ENCODE results near the gene BANK1.

DNA sequence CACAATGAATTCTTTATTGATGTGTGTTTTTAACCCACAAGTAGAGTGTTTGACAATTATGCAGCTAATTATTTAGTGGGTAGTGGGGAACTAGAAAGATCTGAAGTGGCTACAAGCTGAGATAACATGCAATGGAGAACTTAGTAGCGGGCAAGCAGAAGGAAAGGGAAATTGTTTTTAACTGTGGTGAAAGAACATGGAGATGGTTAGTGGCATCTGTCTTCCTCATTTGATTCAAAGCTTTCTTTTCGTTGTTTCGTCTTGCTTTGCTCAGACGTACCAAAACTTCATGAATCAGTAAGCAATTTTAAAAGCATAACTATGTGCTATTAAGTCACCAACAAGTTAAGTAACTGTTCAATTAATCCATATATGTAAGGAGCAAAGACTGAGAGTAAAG lies 169.9 kb downstream of the BANK1 start:
- TF ChIP-seq EP300 (IDR thresholded peaks at IDR 0.05; ENCODE audit: borderline replicate concordance) (no peak), YY1 (IDR thresholded peaks at IDR 0.05; ENCODE audit: low read depth) (no peak), CEBPB (IDR thresholded peaks at IDR 0.05) (no peak), RAD21 (IDR thresholded peaks at IDR 0.05; ENCODE audit: low read depth) (no peak), TAF1 (IDR thresholded peaks at IDR 0.05; ENCODE audit: low read depth) (no peak), FOXM1 (IDR thresholded peaks at IDR 0.05; ENCODE audit: borderline replicate concordance, low read depth) (no peak), CREB1 (IDR thresholded peaks at IDR 0.05; ENCODE audit: low read depth) (no peak)
- TF ChIP-seq, protein P1, sequence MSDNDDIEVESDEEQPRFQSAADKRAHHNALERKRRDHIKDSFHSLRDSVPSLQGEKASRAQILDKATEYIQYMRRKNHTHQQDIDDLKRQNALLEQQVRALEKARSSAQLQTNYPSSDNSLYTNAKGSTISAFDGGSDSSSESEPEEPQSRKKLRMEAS (IDR thresholded peaks at IDR 0.05): no peak
- TF ChIP-seq, protein P2, sequence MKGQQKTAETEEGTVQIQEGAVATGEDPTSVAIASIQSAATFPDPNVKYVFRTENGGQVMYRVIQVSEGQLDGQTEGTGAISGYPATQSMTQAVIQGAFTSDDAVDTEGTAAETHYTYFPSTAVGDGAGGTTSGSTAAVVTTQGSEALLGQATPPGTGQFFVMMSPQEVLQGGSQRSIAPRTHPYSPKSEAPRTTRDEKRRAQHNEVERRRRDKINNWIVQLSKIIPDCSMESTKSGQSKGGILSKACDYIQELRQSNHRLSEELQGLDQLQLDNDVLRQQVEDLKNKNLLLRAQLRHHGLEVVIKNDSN (IDR thresholded peaks at IDR 0.05): no peak
- TF ChIP-seq, protein P3, sequence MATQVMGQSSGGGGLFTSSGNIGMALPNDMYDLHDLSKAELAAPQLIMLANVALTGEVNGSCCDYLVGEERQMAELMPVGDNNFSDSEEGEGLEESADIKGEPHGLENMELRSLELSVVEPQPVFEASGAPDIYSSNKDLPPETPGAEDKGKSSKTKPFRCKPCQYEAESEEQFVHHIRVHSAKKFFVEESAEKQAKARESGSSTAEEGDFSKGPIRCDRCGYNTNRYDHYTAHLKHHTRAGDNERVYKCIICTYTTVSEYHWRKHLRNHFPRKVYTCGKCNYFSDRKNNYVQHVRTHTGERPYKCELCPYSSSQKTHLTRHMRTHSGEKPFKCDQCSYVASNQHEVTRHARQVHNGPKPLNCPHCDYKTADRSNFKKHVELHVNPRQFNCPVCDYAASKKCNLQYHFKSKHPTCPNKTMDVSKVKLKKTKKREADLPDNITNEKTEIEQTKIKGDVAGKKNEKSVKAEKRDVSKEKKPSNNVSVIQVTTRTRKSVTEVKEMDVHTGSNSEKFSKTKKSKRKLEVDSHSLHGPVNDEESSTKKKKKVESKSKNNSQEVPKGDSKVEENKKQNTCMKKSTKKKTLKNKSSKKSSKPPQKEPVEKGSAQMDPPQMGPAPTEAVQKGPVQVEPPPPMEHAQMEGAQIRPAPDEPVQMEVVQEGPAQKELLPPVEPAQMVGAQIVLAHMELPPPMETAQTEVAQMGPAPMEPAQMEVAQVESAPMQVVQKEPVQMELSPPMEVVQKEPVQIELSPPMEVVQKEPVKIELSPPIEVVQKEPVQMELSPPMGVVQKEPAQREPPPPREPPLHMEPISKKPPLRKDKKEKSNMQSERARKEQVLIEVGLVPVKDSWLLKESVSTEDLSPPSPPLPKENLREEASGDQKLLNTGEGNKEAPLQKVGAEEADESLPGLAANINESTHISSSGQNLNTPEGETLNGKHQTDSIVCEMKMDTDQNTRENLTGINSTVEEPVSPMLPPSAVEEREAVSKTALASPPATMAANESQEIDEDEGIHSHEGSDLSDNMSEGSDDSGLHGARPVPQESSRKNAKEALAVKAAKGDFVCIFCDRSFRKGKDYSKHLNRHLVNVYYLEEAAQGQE (IDR thresholded peaks at IDR 0.05; ENCODE audit: low read depth): no peak

Data from Ishikawa (cell line).